KMS-11 (cell line): ENCODE results near the gene RAB44.
"Not testable (repeated sequence)": the region's sequence is repeated elsewhere in the genome, so short reads cannot be mapped to it uniquely, and the experiment has no call there.

Experiments used
- H2AFZ ChIP-seq: fragments of 200-600 bp; sonication (generic); 2 replicates; pipeline ENCODE4 v1.6.1; 2016; ENCODE audit warnings: antibody characterized with exemption, mixed run types, low read depth
- H3K27ac ChIP-seq: fragments of 200-600 bp; sonication (generic); 2 replicates; pipeline ENCODE4 v1.6.1; 2016; ENCODE audit warnings: mild to moderate bottlenecking, mixed run types
- H3K27me3 ChIP-seq: fragments of 200-600 bp; sonication (generic); 2 replicates; pipeline ENCODE4 v1.6.1; 2017; ENCODE audit warnings: mild to moderate bottlenecking, low read depth, mixed run types, moderate library complexity; ENCODE audit not compliant: insufficient read depth
- H3K36me3 ChIP-seq: fragments of 200-600 bp; sonication (generic); 2 replicates; pipeline ENCODE4 v1.6.1; 2017; ENCODE audit warnings: mild to moderate bottlenecking, mixed run types; ENCODE audit not compliant: insufficient read depth
- H3K4me1 ChIP-seq: fragments of 200-600 bp; sonication (generic); 2 replicates; pipeline ENCODE4 v1.6.1; 2016; ENCODE audit warnings: mild to moderate bottlenecking, low read depth, mixed run types; ENCODE audit not compliant: poor library complexity, severe bottlenecking
- H3K4me2 ChIP-seq: fragments of 200-600 bp; sonication (generic); 2 replicates; pipeline ENCODE4 v1.7.0; 2016; ENCODE audit warnings: mild to moderate bottlenecking, mixed run types
- H3K4me3 ChIP-seq: fragments of 200-600 bp; sonication (generic); IDR thresholded peaks from 2 replicates; pipeline ENCODE4 v1.6.1; 2017; ENCODE audit warnings: low read depth, low read length, mixed read lengths; ENCODE audit not compliant: insufficient read depth
- H3K79me2 ChIP-seq: fragments of 200-600 bp; sonication (generic); 2 replicates; pipeline ENCODE4 v1.6.1; 2016; ENCODE audit warnings: low read depth, mixed run types; ENCODE audit not compliant: insufficient read depth
- H3K9ac ChIP-seq: fragments of 200-600 bp; sonication (generic); 2 replicates; pipeline ENCODE4 v1.6.1; 2016; ENCODE audit warnings: mild to moderate bottlenecking, mixed run types
- H4K20me1 ChIP-seq: fragments of 200-600 bp; sonication (generic); 2 replicates; pipeline ENCODE4 v1.6.1; 2016; ENCODE audit warnings: mild to moderate bottlenecking, mixed run types; ENCODE audit not compliant: insufficient read depth
- CTCF ChIP-seq: fragments of 200-600 bp; sonication (generic); conservative IDR thresholded peaks from 2 replicates; pipeline ENCODE4 v1.6.1; 2017; ENCODE audit warnings: low read depth, mild to moderate bottlenecking, antibody characterized with exemption, low read length, moderate library complexity, mixed read lengths

RAB44 gene

GRCh38 chr6:36722879-36723278, 25.3 kb downstream of the RAB44 start:
- H2AFZ ChIP-seq, result no peak overlapping the region
- H3K27me3 ChIP-seq, result no peaks in the 10 kb centered on the region
- peaks cover 4% of the 10 kb centered on the region for H3K4me1 ChIP-seq
- H3K4me2 ChIP-seq, result no peak overlapping the region
- no peaks in the 10 kb centered on the region for H4K20me1 ChIP-seq
- H3K4me3 ChIP-seq, result no peak overlapping the region
- no peak overlapping the region for H3K27ac ChIP-seq
- H3K9ac ChIP-seq, result no peak overlapping the region
- no peaks in the 10 kb centered on the region for H3K79me2 ChIP-seq
- H3K36me3 ChIP-seq, result no peaks in the 10 kb centered on the region
- TF ChIP-seq CTCF, result no peak

- H3K4me2 ChIP-seq, H4K20me1 ChIP-seq, H3K9ac ChIP-seq, H3K79me2 ChIP-seq, H3K4me3 ChIP-seq, H3K4me1 ChIP-seq, H3K27me3 ChIP-seq, H3K27ac ChIP-seq, H3K36me3 ChIP-seq, H2AFZ ChIP-seq: not testable (repeated sequence)
Measured at GRCh38 chr6:36723992-36724391, 26.4 kb downstream of the RAB44 start.

- no peak overlapping the region for H2AFZ ChIP-seq
- no peak overlapping the region for H3K4me2 ChIP-seq
- H4K20me1 ChIP-seq, result no peaks in the 10 kb centered on the region
- H3K9ac ChIP-seq, result no peak overlapping the region
- no peak overlapping the region for H3K4me3 ChIP-seq
- peaks cover 7% of the 10 kb centered on the region for H3K4me1 ChIP-seq
- no peaks in the 10 kb centered on the region for H3K27me3 ChIP-seq
- H3K79me2 ChIP-seq, result no peaks in the 10 kb centered on the region
- TF ChIP-seq CTCF, result peak; percentile 40; the same call in 1 of the 2 replicates
- no peaks in the 10 kb centered on the region for H3K36me3 ChIP-seq
- H3K27ac ChIP-seq, result no peak overlapping the region
Measured at GRCh38 chr6:36724514-36725390, 27.1 kb downstream of the RAB44 start.

GRCh38 chr6:36725581-36725980, 28.0 kb downstream of the RAB44 start:
- Histone ChIP-seq H3K9ac (no peak overlapping the region), H3K79me2 (no peaks in the 10 kb centered on the region), H3K27me3 (no peaks in the 10 kb centered on the region), H3K36me3 (no peaks in the 10 kb centered on the region), H3K4me3 (no peak overlapping the region), H4K20me1 (no peaks in the 10 kb centered on the region), H2AFZ (no peak overlapping the region), H3K4me1 (peaks cover 7% of the 10 kb centered on the region), H3K27ac (no peak overlapping the region), H3K4me2 (no peak overlapping the region)
- TF ChIP-seq CTCF, result no peak

GRCh38 chr6:36727505-36728021, 29.9 kb downstream of the RAB44 start:
- Histone ChIP-seq H2AFZ (no peak overlapping the region), H3K36me3 (no peaks in the 10 kb centered on the region), H3K4me1 (peaks cover 7% of the 10 kb centered on the region), H3K9ac (no peak overlapping the region), H3K27ac (no peak overlapping the region), H3K4me3 (no peak overlapping the region), H4K20me1 (no peaks in the 10 kb centered on the region), H3K4me2 (no peak overlapping the region), H3K79me2 (no peaks in the 10 kb centered on the region), H3K27me3 (no peaks in the 10 kb centered on the region)
- no peak for TF ChIP-seq CTCF
